Measurements from ENCODE around the gene PRDM8.

PRDM8 gene

GRCh38 chr4:80233390-80233789 lies 36.1 kb downstream of the PRDM8 start:
- in situ Hi-C loops (cut with HindIII; ENCODE audit: low pct_ligation_motif_present, low sequenced_read_pairs), result no loop called here
- no peak overlapping the region for H3K4me3 ChIP-seq (ENCODE audit: low read depth, low read length)
- no peak for TF ChIP-seq CTCF (IDR thresholded peaks at IDR 0.05; ENCODE audit: low read depth, low read length, missing control alignments)
- no peaks in the 10 kb centered on the region for H3K36me3 ChIP-seq (replicated peaks)
- H3K27ac ChIP-seq, result no peak overlapping the region
- H3K27me3 ChIP-seq (replicated peaks), result no peaks in the 10 kb centered on the region
- DNase-seq, result no peak

- no peak for DNase-seq
- in situ Hi-C loops (cut with HindIII; ENCODE audit: low pct_ligation_motif_present, low sequenced_read_pairs), result no loop called here
- H3K27me3 ChIP-seq (replicated peaks), result no peaks in the 10 kb centered on the region
- H3K27ac ChIP-seq, result peak overlapping the region; percentile 67
- H3K4me3 ChIP-seq (ENCODE audit: low read depth, low read length), result no peak overlapping the region
- H3K36me3 ChIP-seq (replicated peaks), result no peaks in the 10 kb centered on the region
- TF ChIP-seq CTCF (IDR thresholded peaks at IDR 0.05; ENCODE audit: low read depth, low read length, missing control alignments), result no peak
These were observed 38.1 kb downstream of the PRDM8 start for GRCh38 chr4:80235451-80235850.

- H3K27me3 ChIP-seq (replicated peaks), result no peaks in the 10 kb centered on the region
- peak overlapping the region; percentile 3 for H3K4me3 ChIP-seq (ENCODE audit: low read depth, low read length)
- peak; percentile 91 for DNase-seq
- H3K27ac ChIP-seq, result peak overlapping the region; percentile 85
- in situ Hi-C loops (cut with HindIII; ENCODE audit: low pct_ligation_motif_present, low sequenced_read_pairs), result no loop called here
- no peaks in the 10 kb centered on the region for H3K36me3 ChIP-seq (replicated peaks)
- TF ChIP-seq CTCF (IDR thresholded peaks at IDR 0.05; ENCODE audit: low read depth, low read length, missing control alignments), result no peak
These were observed 40.7 kb downstream of the PRDM8 start for GRCh38 chr4:80237992-80238391.

- no peak for TF ChIP-seq CTCF (IDR thresholded peaks at IDR 0.05; ENCODE audit: low read depth, low read length, missing control alignments)
- in situ Hi-C loops (cut with HindIII; ENCODE audit: low pct_ligation_motif_present, low sequenced_read_pairs), result no loop called here
- Histone ChIP-seq H3K27me3 (replicated peaks) (no peaks in the 10 kb centered on the region), H3K27ac (peak overlapping the region; percentile 85), H3K36me3 (replicated peaks) (no peaks in the 10 kb centered on the region), H3K4me3 (ENCODE audit: low read depth, low read length) (no peak overlapping the region)
- DNase-seq, result no peak
These were observed 42.3 kb downstream of the PRDM8 start for GRCh38 chr4:80239480-80240150.

GRCh38 chr4:80240976-80241375 lies 43.7 kb downstream of the PRDM8 start:
- no peak for DNase-seq
- in situ Hi-C loops (cut with HindIII; ENCODE audit: low pct_ligation_motif_present, low sequenced_read_pairs), result no loop called here
- no peak overlapping the region for H3K4me3 ChIP-seq (ENCODE audit: low read depth, low read length)
- no peaks in the 10 kb centered on the region for H3K36me3 ChIP-seq (replicated peaks)
- H3K27me3 ChIP-seq (replicated peaks), result no peaks in the 10 kb centered on the region
- TF ChIP-seq CTCF (IDR thresholded peaks at IDR 0.05; ENCODE audit: low read depth, low read length, missing control alignments), result no peak
- H3K27ac ChIP-seq, result no peak overlapping the region

All from brain microvascular endothelial cell (primary cell).